Upper lobe of left lung (tissue), 6 donors: Measurements from ENCODE around the gene TMEM132D. TPM values are rescaled to one million over a fixed set of nuclear protein-coding genes. Genes with fewer than 3 reads are reported as not detected.

Source experiments
- ATAC-seq, 2 donors: fragments of 200-7000 bp; cut with Tn5 transposase; one replicate each; pipeline ENCODE4 v1.9.1; 2022; ENCODE audit warnings: mild to moderate bottlenecking in 2 of 2, moderate library complexity in 2 of 2; ENCODE audit not compliant: low FRiP score in 2 of 2
- DNase-seq, 2 donors: peaks; one replicate each; pipeline ENCODE4 v3.0.0-alpha.2; 2019 to 2020
- H3K27ac ChIP-seq, 4 donors: fragments of 200-600 bp; sonication (generic); one replicate each; pipeline ENCODE4 v1.5.1; 2016 to 2019
- H3K27me3 ChIP-seq, 4 donors: fragments of 200-600 bp; sonication (generic); one replicate each; pipeline ENCODE4 v1.5.1; 2017 to 2019
- H3K36me3 ChIP-seq, 4 donors: fragments of 200-600 bp; sonication (generic); one replicate each; pipeline ENCODE4 v1.5.1; 2016 to 2019
- H3K4me1 ChIP-seq, 4 donors: fragments of 200-600 bp; sonication (generic); one replicate each; pipeline ENCODE4 v1.5.1; 2018 to 2019
- H3K4me3 ChIP-seq, 4 donors: fragments of 200-600 bp; sonication (generic); one replicate each; pipeline ENCODE4 v1.5.1; 2017 to 2019; ENCODE audit warnings: mild to moderate bottlenecking in 2 of 4, moderate library complexity in 1 of 4
- H3K9me3 ChIP-seq, 4 donors: fragments of 200-600 bp; sonication (generic); one replicate each; pipeline ENCODE4 v1.5.1; 2018 to 2019
- CTCF ChIP-seq, 6 experiments: fragments of 450-650 bp in 4 of 6; fragments of 200-600 bp in 2 of 6; sonication (generic) in 2 of 6; IDR thresholded peaks; one replicate each; pipeline ENCODE4 v1.5.1; 2016 to 2019; ENCODE audit warnings: antibody characterized with exemption in 6 of 6
- EP300 ChIP-seq, 4 donors: sonication (generic); formaldehyde crosslinking; IDR thresholded peaks; one replicate each; pipeline ENCODE4 v1.5.1; 2017; ENCODE audit warnings: antibody characterized with exemption in 4 of 4, control low read depth in 2 of 4
- POLR2A ChIP-seq, 4 donors: fragments of 450-650 bp; IDR thresholded peaks; one replicate each; pipeline ENCODE4 v1.5.1; 2016 to 2017; ENCODE audit warnings: antibody characterized with exemption in 4 of 4, mild to moderate bottlenecking in 2 of 4
- POLR2AphosphoS5 ChIP-seq, 2 donors: sonication (generic); formaldehyde crosslinking; IDR thresholded peaks; one replicate each; pipeline ENCODE4 v1.5.1; 2017; ENCODE audit warnings: antibody characterized with exemption in 2 of 2
- WGBS, 2 donors: methylation state at CpG; one replicate each; pipeline ENCODE4 v1.1.5; 2017 to 2018; 5-methylcytosine and 5-hydroxymethylcytosine counted together
- total RNA-seq, 6 donors: library from RNA; depleted of rRNA in 4 of 6; stranded (reverse); fragments of >200 nt in 4 of 6; gene quantifications; one replicate each; pipeline versions ENCODE4 v1.1.0 to v1.2.1, GENCODE V29; 2016 to 2021
- donor health status: DM: no; HTN: no; CAD: no; lungs with moderate emphysema.
- donor health status: DM: no; HTN: yes; CAD: no; lungs with severe emphysema.

TMEM132D gene
- total RNA-seq, 6 donors from 2014 or later: 0.30 to 1.0 (median 0.79) TPM; not detected in 1

- H3K36me3 ChIP-seq: no peaks in the 10 kb centered on the region
- WGBS, 2 donors: 60 to 73% methylated on average over 2 of the region's 2 CpGs
- DNase-seq: no peak
- no peaks in the 10 kb centered on the region for H3K27me3 ChIP-seq
- TF ChIP-seq CTCF (IDR thresholded peaks at IDR 0.05) (no peak), POLR2A (IDR thresholded peaks at IDR 0.05) (no peak)
- no peak overlapping the region for H3K27ac ChIP-seq
- no peaks in the 10 kb centered on the region for H3K4me1 ChIP-seq
- no peak for ATAC-seq
- H3K4me3 ChIP-seq: no peak overlapping the region
- no peaks in the 10 kb centered on the region for H3K9me3 ChIP-seq
Measured at GRCh38 chr12:129564768-129565167, 339.1 kb downstream of the TMEM132D start.

DNA sequence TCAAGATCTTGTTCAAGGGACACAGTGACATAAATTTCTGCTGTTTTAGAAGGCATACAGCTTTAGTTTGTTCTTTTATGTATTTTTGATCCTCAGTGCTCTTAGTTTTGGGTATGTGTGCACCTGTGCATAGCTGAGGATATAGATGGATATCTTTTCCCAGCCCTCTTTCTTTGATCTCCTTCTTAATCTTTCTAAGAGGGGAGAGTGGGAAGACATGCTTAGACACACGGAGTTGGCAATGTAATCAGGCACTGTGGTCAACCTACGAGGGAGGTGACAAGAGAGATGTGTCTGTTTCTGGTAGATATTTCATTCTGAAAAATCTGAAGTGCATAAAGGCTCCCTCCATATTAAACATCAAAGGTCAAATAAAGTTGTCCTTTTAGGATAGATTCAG lies 340.6 kb downstream of the TMEM132D start:
- WGBS, 2 donors: 67 to 76% methylated on average over 2 of the region's 2 CpGs
- H3K36me3 ChIP-seq: no peaks in the 10 kb centered on the region
- H3K9me3 ChIP-seq: no peaks in the 10 kb centered on the region
- H3K27ac ChIP-seq: no peak overlapping the region
- DNase-seq (no peak), ATAC-seq (no peak)
- TF ChIP-seq EP300 (IDR thresholded peaks at IDR 0.05): no peak
- TF ChIP-seq POLR2A (IDR thresholded peaks at IDR 0.05): no peak
- no peak for TF ChIP-seq POLR2AphosphoS5 (IDR thresholded peaks at IDR 0.05)
- TF ChIP-seq CTCF (IDR thresholded peaks at IDR 0.05): no peak
- H3K4me1 ChIP-seq: no peaks in the 10 kb centered on the region
- no peaks in the 10 kb centered on the region for H3K27me3 ChIP-seq
- H3K4me3 ChIP-seq: no peak overlapping the region

GRCh38 chr12:129561304-129561703 lies 342.5 kb downstream of the TMEM132D start:
- ATAC-seq: no peak
- no peak for DNase-seq
- no peak overlapping the region for H3K27ac ChIP-seq
- WGBS, 2 donors: 74 to 81% methylated on average over 2 of the region's 2 CpGs
- no peak for TF ChIP-seq POLR2AphosphoS5 (IDR thresholded peaks at IDR 0.05)
- no peak for TF ChIP-seq POLR2A (IDR thresholded peaks at IDR 0.05)
- TF ChIP-seq CTCF (IDR thresholded peaks at IDR 0.05): no peak
- no peaks in the 10 kb centered on the region for H3K36me3 ChIP-seq
- no peaks in the 10 kb centered on the region for H3K4me1 ChIP-seq
- H3K4me3 ChIP-seq: no peak overlapping the region
- no peaks in the 10 kb centered on the region for H3K27me3 ChIP-seq
- H3K9me3 ChIP-seq: no peaks in the 10 kb centered on the region

- no peaks in the 10 kb centered on the region for H3K27me3 ChIP-seq
- H3K9me3 ChIP-seq: no peaks in the 10 kb centered on the region
- DNase-seq (no peak), ATAC-seq (no peak)
- WGBS, 2 donors: 81 to 87% methylated on average over 4 of the region's 4 CpGs
- no peak for TF ChIP-seq CTCF (IDR thresholded peaks at IDR 0.05)
- no peak for TF ChIP-seq POLR2A (IDR thresholded peaks at IDR 0.05)
- no peak for TF ChIP-seq POLR2AphosphoS5 (IDR thresholded peaks at IDR 0.05)
- no peak for TF ChIP-seq EP300 (IDR thresholded peaks at IDR 0.05)
- H3K4me3 ChIP-seq: no peak overlapping the region
- H3K27ac ChIP-seq: no peak overlapping the region
- no peaks in the 10 kb centered on the region for H3K36me3 ChIP-seq
- no peaks in the 10 kb centered on the region for H3K4me1 ChIP-seq
Measured at GRCh38 chr12:129559776-129560175, 344.0 kb downstream of the TMEM132D start.

- 41 to 78% methylated on average over 2 of the region's 2 CpGs for WGBS, 2 donors
- TF ChIP-seq POLR2AphosphoS5 (IDR thresholded peaks at IDR 0.05): no peak
- no peak for TF ChIP-seq CTCF (IDR thresholded peaks at IDR 0.05)
- no peak for TF ChIP-seq POLR2A (IDR thresholded peaks at IDR 0.05)
- TF ChIP-seq EP300 (IDR thresholded peaks at IDR 0.05): no peak
- no peaks in the 10 kb centered on the region for H3K36me3 ChIP-seq
- H3K27ac ChIP-seq: no peak overlapping the region
- H3K27me3 ChIP-seq: no peaks in the 10 kb centered on the region
- DNase-seq (no peak), ATAC-seq (no peak)
- no peaks in the 10 kb centered on the region for H3K4me1 ChIP-seq
- no peaks in the 10 kb centered on the region for H3K9me3 ChIP-seq
- H3K4me3 ChIP-seq: no peak overlapping the region
Measured at GRCh38 chr12:129558036-129558435, 345.8 kb downstream of the TMEM132D start.
